GM12865 (cell line): Measurements from ENCODE around the gene NTNG1.
A peak's percentile ranks its signal among the peaks of the same experiment; 100 is the strongest.

Experiments
- DNase-seq: peaks from one replicate; pipeline ENCODE4 v3.0.0; 2010; ENCODE audit warnings: low read depth
- H3K4me3 ChIP-seq: 2 replicates; pipeline ENCODE4 v1.5.1; 2011; ENCODE audit warnings: mild to moderate bottlenecking, low read depth, low read length, control low read depth
- TF ChIP-seq, protein P1 (sequence below): IDR thresholded peaks from 2 replicates; pipeline ENCODE4 v1.5.1; 2011; ENCODE audit warnings: low read length, control low read depth, low read depth, inconsistent platforms; ENCODE audit not compliant: insufficient read depth; ENCODE audit errors: missing control alignments

NTNG1 gene

DNA sequence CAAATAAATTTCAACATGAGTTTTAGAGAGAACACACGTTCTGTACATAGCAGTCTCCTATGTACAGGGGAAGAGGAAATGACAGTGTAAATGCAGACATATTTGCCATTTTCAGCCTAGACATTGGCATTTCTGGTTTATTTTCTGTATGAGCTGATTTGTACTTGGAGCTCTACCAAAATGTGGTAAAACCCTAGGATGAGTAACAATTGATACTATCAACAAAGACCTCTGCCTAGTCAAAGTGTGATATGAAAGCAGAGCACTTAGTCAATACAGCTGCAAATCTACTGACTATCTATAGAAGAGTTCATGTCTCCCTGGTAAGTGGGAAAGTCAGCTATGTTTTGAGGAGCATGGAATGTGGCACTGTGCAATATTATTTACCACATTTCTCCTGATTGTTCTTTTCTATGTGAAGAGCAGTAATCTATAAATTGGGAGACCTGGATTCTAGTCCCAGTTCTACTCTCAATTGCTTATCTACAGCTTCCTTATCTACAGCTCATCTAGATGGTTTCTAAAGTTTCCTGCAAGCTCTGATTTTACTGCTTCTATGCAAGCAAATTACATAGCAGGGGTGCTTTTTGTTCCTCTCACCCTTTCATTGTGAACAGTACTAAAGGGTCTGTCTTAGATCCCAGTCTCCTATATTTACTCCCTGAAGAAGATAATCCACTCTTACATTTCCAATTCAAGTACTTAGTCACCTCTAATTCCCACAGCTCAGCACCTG is 334.2 kb downstream of the NTNG1 start:
- TF ChIP-seq, protein P1, sequence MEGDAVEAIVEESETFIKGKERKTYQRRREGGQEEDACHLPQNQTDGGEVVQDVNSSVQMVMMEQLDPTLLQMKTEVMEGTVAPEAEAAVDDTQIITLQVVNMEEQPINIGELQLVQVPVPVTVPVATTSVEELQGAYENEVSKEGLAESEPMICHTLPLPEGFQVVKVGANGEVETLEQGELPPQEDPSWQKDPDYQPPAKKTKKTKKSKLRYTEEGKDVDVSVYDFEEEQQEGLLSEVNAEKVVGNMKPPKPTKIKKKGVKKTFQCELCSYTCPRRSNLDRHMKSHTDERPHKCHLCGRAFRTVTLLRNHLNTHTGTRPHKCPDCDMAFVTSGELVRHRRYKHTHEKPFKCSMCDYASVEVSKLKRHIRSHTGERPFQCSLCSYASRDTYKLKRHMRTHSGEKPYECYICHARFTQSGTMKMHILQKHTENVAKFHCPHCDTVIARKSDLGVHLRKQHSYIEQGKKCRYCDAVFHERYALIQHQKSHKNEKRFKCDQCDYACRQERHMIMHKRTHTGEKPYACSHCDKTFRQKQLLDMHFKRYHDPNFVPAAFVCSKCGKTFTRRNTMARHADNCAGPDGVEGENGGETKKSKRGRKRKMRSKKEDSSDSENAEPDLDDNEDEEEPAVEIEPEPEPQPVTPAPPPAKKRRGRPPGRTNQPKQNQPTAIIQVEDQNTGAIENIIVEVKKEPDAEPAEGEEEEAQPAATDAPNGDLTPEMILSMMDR, result no peak
- peak; percentile 40 for DNase-seq

DNA sequence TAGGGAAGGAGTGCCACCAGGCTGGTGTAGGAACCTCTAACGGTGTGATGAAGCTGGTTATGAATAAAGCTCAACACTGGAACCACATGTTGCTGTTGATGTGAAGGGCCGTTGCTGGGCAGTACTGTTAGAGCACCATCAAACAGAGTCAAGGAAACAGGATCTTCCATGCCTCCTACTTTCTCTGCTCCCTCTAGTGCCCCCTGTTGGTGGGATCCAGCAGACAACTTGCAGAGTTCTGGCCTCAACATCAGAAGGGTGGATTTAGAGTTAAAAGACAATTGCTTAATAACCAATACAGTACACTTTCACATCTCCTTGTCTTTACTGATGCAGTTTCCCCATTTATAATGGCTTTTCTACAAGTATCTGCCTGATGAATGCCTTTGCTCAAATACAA is 336.4 kb downstream of the NTNG1 start:
- TF ChIP-seq, protein P1, result peak; percentile 38
- DNase-seq, result peak; percentile 34
- H3K4me3 ChIP-seq, result no peak overlapping the region

More for the DNA sequence above, 334.2 kb downstream of the NTNG1 start:
- H3K4me3 ChIP-seq, result no peak overlapping the region

DNA sequence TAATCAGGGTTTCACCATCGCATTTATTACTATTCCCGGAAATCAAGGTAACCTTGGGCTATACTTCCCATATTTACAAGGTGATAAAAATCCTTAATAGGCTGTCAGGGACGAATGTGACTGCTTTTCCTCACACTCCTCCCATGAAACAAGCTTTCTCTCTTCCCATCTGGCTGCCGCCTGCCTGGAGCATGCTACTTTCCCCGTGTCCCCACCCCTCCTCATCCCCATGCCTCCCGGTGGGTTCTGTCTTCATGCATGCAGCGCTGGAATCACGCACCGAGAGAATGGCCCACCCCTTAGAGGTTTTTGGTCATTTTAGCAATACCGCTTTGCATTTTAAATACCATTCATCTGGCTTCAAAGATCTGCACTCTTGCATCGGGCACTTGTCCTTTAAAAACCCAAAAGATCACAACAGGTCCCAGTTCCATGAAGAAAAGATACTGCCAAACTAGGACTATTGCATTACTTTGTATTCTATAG is 339.1 kb downstream of the NTNG1 start:
- no peak for DNase-seq
- TF ChIP-seq, protein P1, result no peak
- no peak overlapping the region for H3K4me3 ChIP-seq

DNA sequence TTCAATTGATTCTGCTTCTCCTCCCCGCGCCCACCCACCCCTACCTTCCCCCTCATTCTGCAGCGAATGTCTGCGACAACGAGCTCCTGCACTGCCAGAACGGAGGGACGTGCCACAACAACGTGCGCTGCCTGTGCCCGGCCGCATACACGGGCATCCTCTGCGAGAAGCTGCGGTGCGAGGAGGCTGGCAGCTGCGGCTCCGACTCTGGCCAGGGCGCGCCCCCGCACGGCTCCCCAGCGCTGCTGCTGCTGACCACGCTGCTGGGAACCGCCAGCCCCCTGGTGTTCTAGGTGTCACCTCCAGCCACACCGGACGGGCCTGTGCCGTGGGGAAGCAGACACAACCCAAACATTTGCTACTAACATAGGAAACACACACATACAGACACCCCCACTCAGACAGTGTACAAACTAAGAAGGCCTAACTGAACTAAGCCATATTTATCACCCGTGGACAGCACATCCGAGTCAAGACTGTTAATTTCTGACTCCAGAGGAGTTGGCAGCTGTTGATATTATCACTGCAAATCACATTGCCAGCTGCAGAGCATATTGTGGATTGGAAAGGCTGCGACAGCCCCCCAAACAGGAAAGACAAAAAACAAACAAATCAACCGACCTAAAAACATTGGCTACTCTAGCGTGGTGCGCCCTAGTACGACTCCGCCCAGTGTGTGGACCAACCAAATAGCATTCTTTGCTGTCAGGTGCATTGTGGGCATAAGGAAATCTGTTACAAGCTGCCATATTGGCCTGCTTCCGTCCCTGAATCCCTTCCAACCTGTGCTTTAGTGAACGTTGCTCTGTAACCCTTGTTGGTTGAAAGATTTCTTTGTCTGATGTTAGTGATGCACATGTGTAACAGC is 339.9 kb downstream of the NTNG1 start:
- H3K4me3 ChIP-seq, result no peak overlapping the region
- TF ChIP-seq, protein P1, result no peak
- DNase-seq, result peak; percentile 16

DNA sequence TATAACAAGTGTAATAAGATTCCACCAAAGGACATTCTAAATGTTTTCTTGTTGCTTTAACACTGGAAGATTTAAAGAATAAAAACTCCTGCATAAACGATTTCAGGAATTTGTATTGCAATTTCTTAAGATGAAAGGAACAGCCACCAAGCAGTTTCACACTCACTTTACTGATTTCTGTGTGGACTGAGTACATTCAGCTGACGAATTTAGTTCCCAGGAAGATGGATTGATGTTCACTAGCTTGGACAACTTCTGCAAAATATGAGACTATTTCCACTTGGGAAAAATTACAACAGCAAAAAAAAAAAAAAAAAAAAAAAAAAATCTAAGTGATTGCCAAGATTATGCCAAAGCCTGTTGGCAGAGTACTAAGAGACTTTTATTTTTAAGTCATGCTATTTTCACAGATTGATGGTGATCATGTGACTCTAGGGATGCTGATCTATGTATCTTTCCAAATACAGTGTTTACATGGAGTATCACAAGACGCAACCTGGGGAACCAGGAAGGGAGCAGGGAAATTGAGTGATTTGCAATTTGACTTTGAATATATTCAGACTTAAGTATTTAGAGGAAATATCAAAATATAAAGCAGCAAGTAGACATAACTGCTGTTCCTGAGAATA is 341.0 kb downstream of the NTNG1 start:
- TF ChIP-seq, protein P1, result no peak
- no peak for DNase-seq
- H3K4me3 ChIP-seq, result no peak overlapping the region

DNA sequence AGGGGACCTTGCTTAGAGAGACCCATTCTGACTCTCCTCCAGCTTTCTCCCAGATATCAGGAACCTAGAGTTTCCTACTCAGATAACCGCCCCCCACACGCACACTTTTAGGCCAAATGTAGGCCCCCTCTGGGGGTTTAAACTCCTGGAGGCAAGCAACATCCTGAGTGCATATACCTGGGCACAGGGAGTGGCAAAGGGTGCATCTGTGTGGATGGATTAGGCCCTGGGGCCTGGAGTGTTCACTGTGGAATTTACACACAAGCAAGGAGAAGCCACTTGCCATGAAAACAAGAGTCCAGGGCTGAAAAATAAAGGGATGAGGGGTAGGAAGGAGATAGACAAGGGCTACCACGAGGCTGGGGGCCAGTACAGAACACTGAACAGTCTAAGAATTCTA is 343.1 kb downstream of the NTNG1 start:
- TF ChIP-seq, protein P1, result no peak

More for the DNA sequence above, 343.1 kb downstream of the NTNG1 start:
- H3K4me3 ChIP-seq, result no peak overlapping the region
- DNase-seq, result no peak
